H1 (cell line): Measurements from ENCODE around the gene CELSR3. TPM values are rescaled to one million over a fixed set of nuclear protein-coding genes. Genes with fewer than 3 reads are reported as not detected.

Experiments used
- CBX8 ChIP-seq: fragments of 300-800, 300-1000 bp; sonication (generic); IDR thresholded peaks from 2 replicates; pipeline ENCODE4 v1.7.1; 2016; ENCODE audit warnings: low read depth, low read length, borderline replicate concordance
- NRF1 ChIP-seq: IDR thresholded peaks from 2 replicates; pipeline ENCODE4 v1.6.1; 2011; ENCODE audit warnings: mild to moderate bottlenecking, low read depth, low read length, improper control_type of control experiment
- SUZ12 ChIP-seq: fragments of 200-600 bp; sonication (generic); IDR thresholded peaks from 2 replicates; pipeline ENCODE4 v1.6.1; 2012; ENCODE audit warnings: mild to moderate bottlenecking, inconsistent platforms, low read length, moderate library complexity, mixed read lengths
- polyA plus RNA-seq, 7 experiments: library from polyadenylated mRNA; depleted of rRNA in 3 of 7; stranded (reverse) in 5 of 7; unstranded in 2 of 7; fragments of >200 nt in 5 of 7; fragments of 200-250 nt in 2 of 7; gene quantifications; 1 replicate in 5 of 7; 2 replicates in 1 of 7; 4 replicates in 1 of 7; pipeline versions ENCODE4 v1.2.1 to v1.2.3, GENCODE V29; 2011 to 2013; ENCODE audit warnings: missing spikeins in 2 of 7, mixed read lengths in 2 of 7
- total RNA-seq: library from RNA; stranded (reverse); fragmentation: NEBNext Ultra II Directional; extraction: Animal tissue kit (Norgen Biotek cat#: 25700); gene quantifications from 2 replicates; pipeline ENCODE4 v1.2.1, GENCODE V29; 2021
- TF ChIP-seq, protein P1 (sequence below): IDR thresholded peaks from 2 replicates; pipeline ENCODE4 v1.6.1; 2012; ENCODE audit warnings: inconsistent platforms
- TF ChIP-seq, protein P2 (sequence below): fragments of 300-600 bp; sonication (generic); IDR thresholded peaks from 2 replicates; pipeline ENCODE4 v1.7.1; 2012; ENCODE audit warnings: low read length, moderate library complexity, mild to moderate bottlenecking, inconsistent platforms; ENCODE audit not compliant: insufficient replicate concordance

Gene CELSR3
- total and polyA plus RNA-seq, 2 of the 8 experiments (the other 6 are each of a cell fraction or from before 2014, with no cell fraction given), result 11.6 to 29.5 TPM

DNA sequence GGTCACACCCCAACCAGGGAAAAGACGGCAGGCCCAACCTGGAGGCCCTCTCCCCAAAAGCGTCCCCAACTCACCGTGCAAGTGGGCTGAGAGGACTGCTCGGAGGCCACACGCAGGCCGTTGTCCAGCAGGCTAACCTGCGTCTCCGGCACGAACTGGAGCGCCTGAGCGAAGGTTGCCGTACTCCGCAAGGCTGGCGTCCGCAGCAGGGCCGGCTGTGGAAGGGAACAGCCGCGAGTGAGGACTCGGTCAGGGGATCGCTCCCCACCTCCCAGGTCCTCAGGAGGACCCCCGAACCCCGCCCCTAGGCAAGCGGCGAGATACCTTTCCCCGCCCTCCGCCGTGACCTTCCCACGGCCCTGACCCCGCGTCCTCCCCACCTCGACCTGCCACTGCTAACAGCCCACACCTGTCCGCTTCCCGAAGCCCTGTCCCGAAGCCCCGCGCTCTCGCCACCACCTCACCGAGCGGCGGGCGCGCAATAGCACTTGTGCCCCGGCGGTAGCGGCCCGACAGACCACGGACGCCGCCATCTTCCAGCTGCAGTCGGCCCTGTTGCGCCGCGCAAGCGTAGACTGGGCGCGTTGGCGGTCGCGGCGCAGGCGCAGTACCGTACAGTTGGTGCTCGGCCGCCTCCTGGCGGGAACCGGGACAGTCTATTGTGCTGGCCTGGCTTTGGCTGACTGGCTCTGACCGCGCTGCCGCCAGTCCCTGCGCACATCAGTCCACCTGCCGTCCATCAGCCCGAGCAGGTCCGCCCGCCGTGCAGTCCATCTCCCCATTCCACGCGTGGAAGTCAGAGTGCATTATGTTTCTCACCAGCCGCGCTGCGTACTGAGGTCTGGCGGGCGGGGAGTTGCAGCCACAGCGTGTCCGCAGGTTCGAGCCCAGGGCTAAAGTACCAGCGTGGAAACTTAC is 53.3 kb downstream of the CELSR3 start, which contains the start of gene UQCRC1 (continued):
- no peak for TF ChIP-seq SUZ12
- TF ChIP-seq, protein P1, sequence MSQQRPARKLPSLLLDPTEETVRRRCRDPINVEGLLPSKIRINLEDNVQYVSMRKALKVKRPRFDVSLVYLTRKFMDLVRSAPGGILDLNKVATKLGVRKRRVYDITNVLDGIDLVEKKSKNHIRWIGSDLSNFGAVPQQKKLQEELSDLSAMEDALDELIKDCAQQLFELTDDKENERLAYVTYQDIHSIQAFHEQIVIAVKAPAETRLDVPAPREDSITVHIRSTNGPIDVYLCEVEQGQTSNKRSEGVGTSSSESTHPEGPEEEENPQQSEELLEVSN, result no peak
- no peak for TF ChIP-seq CBX8
- TF ChIP-seq, protein P2, sequence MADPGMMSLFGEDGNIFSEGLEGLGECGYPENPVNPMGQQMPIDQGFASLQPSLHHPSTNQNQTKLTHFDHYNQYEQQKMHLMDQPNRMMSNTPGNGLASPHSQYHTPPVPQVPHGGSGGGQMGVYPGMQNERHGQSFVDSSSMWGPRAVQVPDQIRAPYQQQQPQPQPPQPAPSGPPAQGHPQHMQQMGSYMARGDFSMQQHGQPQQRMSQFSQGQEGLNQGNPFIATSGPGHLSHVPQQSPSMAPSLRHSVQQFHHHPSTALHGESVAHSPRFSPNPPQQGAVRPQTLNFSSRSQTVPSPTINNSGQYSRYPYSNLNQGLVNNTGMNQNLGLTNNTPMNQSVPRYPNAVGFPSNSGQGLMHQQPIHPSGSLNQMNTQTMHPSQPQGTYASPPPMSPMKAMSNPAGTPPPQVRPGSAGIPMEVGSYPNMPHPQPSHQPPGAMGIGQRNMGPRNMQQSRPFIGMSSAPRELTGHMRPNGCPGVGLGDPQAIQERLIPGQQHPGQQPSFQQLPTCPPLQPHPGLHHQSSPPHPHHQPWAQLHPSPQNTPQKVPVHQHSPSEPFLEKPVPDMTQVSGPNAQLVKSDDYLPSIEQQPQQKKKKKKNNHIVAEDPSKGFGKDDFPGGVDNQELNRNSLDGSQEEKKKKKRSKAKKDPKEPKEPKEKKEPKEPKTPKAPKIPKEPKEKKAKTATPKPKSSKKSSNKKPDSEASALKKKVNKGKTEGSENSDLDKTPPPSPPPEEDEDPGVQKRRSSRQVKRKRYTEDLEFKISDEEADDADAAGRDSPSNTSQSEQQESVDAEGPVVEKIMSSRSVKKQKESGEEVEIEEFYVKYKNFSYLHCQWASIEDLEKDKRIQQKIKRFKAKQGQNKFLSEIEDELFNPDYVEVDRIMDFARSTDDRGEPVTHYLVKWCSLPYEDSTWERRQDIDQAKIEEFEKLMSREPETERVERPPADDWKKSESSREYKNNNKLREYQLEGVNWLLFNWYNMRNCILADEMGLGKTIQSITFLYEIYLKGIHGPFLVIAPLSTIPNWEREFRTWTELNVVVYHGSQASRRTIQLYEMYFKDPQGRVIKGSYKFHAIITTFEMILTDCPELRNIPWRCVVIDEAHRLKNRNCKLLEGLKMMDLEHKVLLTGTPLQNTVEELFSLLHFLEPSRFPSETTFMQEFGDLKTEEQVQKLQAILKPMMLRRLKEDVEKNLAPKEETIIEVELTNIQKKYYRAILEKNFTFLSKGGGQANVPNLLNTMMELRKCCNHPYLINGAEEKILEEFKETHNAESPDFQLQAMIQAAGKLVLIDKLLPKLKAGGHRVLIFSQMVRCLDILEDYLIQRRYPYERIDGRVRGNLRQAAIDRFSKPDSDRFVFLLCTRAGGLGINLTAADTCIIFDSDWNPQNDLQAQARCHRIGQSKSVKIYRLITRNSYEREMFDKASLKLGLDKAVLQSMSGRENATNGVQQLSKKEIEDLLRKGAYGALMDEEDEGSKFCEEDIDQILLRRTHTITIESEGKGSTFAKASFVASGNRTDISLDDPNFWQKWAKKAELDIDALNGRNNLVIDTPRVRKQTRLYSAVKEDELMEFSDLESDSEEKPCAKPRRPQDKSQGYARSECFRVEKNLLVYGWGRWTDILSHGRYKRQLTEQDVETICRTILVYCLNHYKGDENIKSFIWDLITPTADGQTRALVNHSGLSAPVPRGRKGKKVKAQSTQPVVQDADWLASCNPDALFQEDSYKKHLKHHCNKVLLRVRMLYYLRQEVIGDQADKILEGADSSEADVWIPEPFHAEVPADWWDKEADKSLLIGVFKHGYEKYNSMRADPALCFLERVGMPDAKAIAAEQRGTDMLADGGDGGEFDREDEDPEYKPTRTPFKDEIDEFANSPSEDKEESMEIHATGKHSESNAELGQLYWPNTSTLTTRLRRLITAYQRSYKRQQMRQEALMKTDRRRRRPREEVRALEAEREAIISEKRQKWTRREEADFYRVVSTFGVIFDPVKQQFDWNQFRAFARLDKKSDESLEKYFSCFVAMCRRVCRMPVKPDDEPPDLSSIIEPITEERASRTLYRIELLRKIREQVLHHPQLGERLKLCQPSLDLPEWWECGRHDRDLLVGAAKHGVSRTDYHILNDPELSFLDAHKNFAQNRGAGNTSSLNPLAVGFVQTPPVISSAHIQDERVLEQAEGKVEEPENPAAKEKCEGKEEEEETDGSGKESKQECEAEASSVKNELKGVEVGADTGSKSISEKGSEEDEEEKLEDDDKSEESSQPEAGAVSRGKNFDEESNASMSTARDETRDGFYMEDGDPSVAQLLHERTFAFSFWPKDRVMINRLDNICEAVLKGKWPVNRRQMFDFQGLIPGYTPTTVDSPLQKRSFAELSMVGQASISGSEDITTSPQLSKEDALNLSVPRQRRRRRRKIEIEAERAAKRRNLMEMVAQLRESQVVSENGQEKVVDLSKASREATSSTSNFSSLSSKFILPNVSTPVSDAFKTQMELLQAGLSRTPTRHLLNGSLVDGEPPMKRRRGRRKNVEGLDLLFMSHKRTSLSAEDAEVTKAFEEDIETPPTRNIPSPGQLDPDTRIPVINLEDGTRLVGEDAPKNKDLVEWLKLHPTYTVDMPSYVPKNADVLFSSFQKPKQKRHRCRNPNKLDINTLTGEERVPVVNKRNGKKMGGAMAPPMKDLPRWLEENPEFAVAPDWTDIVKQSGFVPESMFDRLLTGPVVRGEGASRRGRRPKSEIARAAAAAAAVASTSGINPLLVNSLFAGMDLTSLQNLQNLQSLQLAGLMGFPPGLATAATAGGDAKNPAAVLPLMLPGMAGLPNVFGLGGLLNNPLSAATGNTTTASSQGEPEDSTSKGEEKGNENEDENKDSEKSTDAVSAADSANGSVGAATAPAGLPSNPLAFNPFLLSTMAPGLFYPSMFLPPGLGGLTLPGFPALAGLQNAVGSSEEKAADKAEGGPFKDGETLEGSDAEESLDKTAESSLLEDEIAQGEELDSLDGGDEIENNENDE, result no peak
- TF ChIP-seq NRF1, result peak; percentile 85
